Endothelial cell of umbilical vein (primary cell): ENCODE results near the gene RNF6. TPM values are rescaled to one million over a fixed set of nuclear protein-coding genes. Genes with fewer than 3 reads are reported as not detected.
A peak's percentile ranks its signal among the peaks of the same experiment; 100 is the strongest.

ENCODE experiments used
- BruUV-seq: library from RNA; stranded (reverse); fragments of 400-500 nt; replicated peaks from 2 replicates; lab custom pipeline; 2021; lab: Mats Ljungman, UMichigan
- CTCF ChIA-PET: fragments of 300-600, 350-600 bp; sonication (Branson Sonifier 250); formaldehyde crosslinking; loops from one replicate; lab custom pipeline; 2021; ENCODE audit warnings: antibody characterized with exemption, inconsistent platforms; lab: Charles Lee
- POLR2A ChIA-PET: fragments of 300-600, 350-600 bp; sonication (Branson Sonifier 250); formaldehyde crosslinking; loops from one replicate; lab custom pipeline; 2021; ENCODE audit warnings: antibody characterized with exemption, inconsistent platforms; lab: Charles Lee
- DNase-seq: peaks from one replicate; pipeline ENCODE4 v3.0.0-alpha.2; 2011; ENCODE audit warnings: low read depth, low spot score
- FAIRE-seq: peaks from 2 replicates; lab custom pipeline; 2011; peaks lifted over from hg19 to GRCh38; lab: Jason Lieb, UNC
- H2AFZ ChIP-seq: 2 replicates; pipeline ENCODE4 v1.6.0; 2012; ENCODE audit warnings: low read depth, low read length, control low read depth, inconsistent platforms
- H3K27ac ChIP-seq: 2 replicates; pipeline ENCODE4 v1.5.1; 2011; ENCODE audit warnings: low read depth, mild to moderate bottlenecking, control low read depth, low read length, moderate library complexity; ENCODE audit not compliant: insufficient read depth
- H3K27me3 ChIP-seq, 2 experiments: 2 replicates each; pipeline versions ENCODE4 v1.6.0 to v1.6.1; 2011; ENCODE audit warnings: low read length in 2 of 2, mixed read lengths in 1 of 2; ENCODE audit not compliant: control insufficient read depth in 2 of 2, insufficient read depth in 2 of 2
- H3K36me3 ChIP-seq, 2 experiments: 2 replicates in 1 of 2; 3 replicates in 1 of 2; pipeline ENCODE4 v1.5.1; 2011; ENCODE audit warnings: low read length in 2 of 2, mild to moderate bottlenecking in 1 of 2, moderate library complexity in 1 of 2; ENCODE audit not compliant: control insufficient read depth in 2 of 2, insufficient read depth in 2 of 2; ENCODE audit errors: extremely low read depth in 1 of 2
- H3K4me1 ChIP-seq: 3 replicates; pipeline ENCODE4 v1.5.1; 2011; ENCODE audit warnings: mild to moderate bottlenecking, low read length; ENCODE audit not compliant: control insufficient read depth, insufficient read depth; ENCODE audit errors: extremely low read depth
- H3K4me2 ChIP-seq: 2 replicates; pipeline ENCODE4 v1.6.1; 2011; ENCODE audit warnings: low read length, control low read depth, mixed read lengths; ENCODE audit not compliant: insufficient read depth
- H3K4me3 ChIP-seq, 3 experiments: fragments of 200-600 bp in 1 of 3; sonication (generic), shearing (Covaris generic) in 1 of 3; replicated peaks in 1 of 3; 2 replicates each; pipeline ENCODE4 v1.5.1; 2011 to 2016; ENCODE audit warnings: control low read depth in 3 of 3, low read length in 3 of 3, mild to moderate bottlenecking in 2 of 3, inconsistent platforms in 1 of 3, low read depth in 1 of 3, moderate library complexity in 1 of 3; ENCODE audit not compliant: insufficient read depth in 1 of 3
- H3K79me2 ChIP-seq: 2 replicates; pipeline ENCODE4 v1.6.0; 2012; ENCODE audit warnings: low read length, inconsistent platforms; ENCODE audit not compliant: control insufficient read depth, insufficient read depth
- H3K9ac ChIP-seq: replicated peaks from 2 replicates; pipeline ENCODE3; 2011; ENCODE audit warnings: low read length, control low read depth; ENCODE audit not compliant: insufficient read depth; ENCODE audit errors: extremely low read depth
- H3K9me1 ChIP-seq: replicated peaks from 3 replicates; pipeline ENCODE4 v1.6.0; 2011; ENCODE audit warnings: mild to moderate bottlenecking, low read length; ENCODE audit not compliant: control insufficient read depth, insufficient read depth; ENCODE audit errors: extremely low read depth
- H3K9me3 ChIP-seq: replicated peaks from 2 replicates; pipeline ENCODE4 v1.5.1; 2012; ENCODE audit warnings: low read length, inconsistent platforms; ENCODE audit not compliant: control insufficient read depth, insufficient read depth
- H4K20me1 ChIP-seq: replicated peaks from 2 replicates; pipeline ENCODE3; 2011; ENCODE audit warnings: mild to moderate bottlenecking, low read length; ENCODE audit not compliant: control insufficient read depth, insufficient read depth; ENCODE audit errors: extremely low read depth
- GATA2 ChIP-seq: IDR thresholded peaks from 2 replicates; pipeline ENCODE4 v1.7.0; 2011; ENCODE audit warnings: low read depth, mild to moderate bottlenecking, moderate library complexity, mixed read lengths, low read length; ENCODE audit not compliant: insufficient read length, insufficient read depth
- MAX ChIP-seq: IDR thresholded peaks from 2 replicates; pipeline ENCODE4 v1.6.1; 2011; ENCODE audit not compliant: insufficient read depth, insufficient read length
- MYC ChIP-seq: IDR thresholded peaks from one replicate; pipeline ENCODE4 v1.6.1; 2011; ENCODE audit warnings: mild to moderate bottlenecking, low read depth, low read length
- POLR2A ChIP-seq: IDR thresholded peaks from 2 replicates; pipeline ENCODE4 v1.6.1; 2012; ENCODE audit warnings: low read depth, mild to moderate bottlenecking, control low read depth, low read length
- POLR2AphosphoS5 ChIP-seq: IDR thresholded peaks from 2 replicates; pipeline ENCODE4 v1.6.1; 2012; ENCODE audit warnings: low read depth, mild to moderate bottlenecking, control low read depth, low read length, moderate library complexity; ENCODE audit not compliant: insufficient read depth
- dilution Hi-C: fragments of 300-500 bp; cut with MboI; formaldehyde crosslinking; loops from one replicate; pipeline ENCODE4 v1.15.0; 2019; ENCODE audit warnings: low sequenced_read_pairs; ENCODE audit not compliant: extremely low pct_ligation_motif_present
- intact Hi-C: fragments of 100-400 bp; cut with micrococcal nuclease; formaldehyde crosslinking; loops from one replicate; pipeline ENCODE4 v1.10.0; 2022
- polyA plus RNA-seq, 4 experiments: library from polyadenylated mRNA; depleted of rRNA in 3 of 4; stranded (reverse) in 3 of 4; unstranded in 1 of 4; fragments of >200 nt; gene quantifications; 2 replicates each; pipeline versions ENCODE4 v1.2.1 to v1.2.3, GENCODE V29; 2011 to 2012; ENCODE audit warnings: missing spikeins in 1 of 4
- total RNA-seq: library from RNA; stranded (reverse); gene quantifications from 2 replicates; pipeline ENCODE4 v1.2.3, GENCODE V29; 2021
- TF ChIP-seq, protein P1 (sequence below), 2 donors: IDR thresholded peaks; 1 replicate in 1 of 2; 2 replicates in 1 of 2; pipeline ENCODE4 v1.5.1; 2011; ENCODE audit warnings: low read length in 2 of 2, mild to moderate bottlenecking in 2 of 2, moderate library complexity in 2 of 2, control low read depth in 1 of 2, inconsistent platforms in 1 of 2, low read depth in 1 of 2; ENCODE audit not compliant: insufficient read depth in 1 of 2; ENCODE audit errors: extremely low read depth in 1 of 2

Gene RNF6
- total and polyA plus RNA-seq, 2 donors (not counting 3 experiments of a cell fraction or from before 2014, with no cell fraction given), result 12.7 to 36.4 TPM

GRCh38 chr13:26186118-26186870 is 35.8 kb downstream of the RNF6 start:
- H3K9me3 ChIP-seq, result no peaks in the 10 kb centered on the region
- ChIA-PET POLR2A (interaction anchor here (0.7 to 2.2 kb wide), 5 partner anchors 36 to 820 kb away, joined by 3 to 7 read pairs (median 3); partner anchors contain the start of gene RNF6), CTCF (interaction anchor here (0.7 to 7.0 kb wide), 23 partner anchors 12 to 744 kb away, joined by 3 to 473 read pairs (median 5); partner anchors contain the start of gene RNF6)
- dilution Hi-C loops (no loop called here), intact Hi-C loops (loop anchor here (1.0 to 2.0 kb wide), 5 partner anchors 35 to 744 kb away; partner anchors contain the start of genes CDK8 and WASF3)
- peak overlapping the region; percentile 94 for H3K4me2 ChIP-seq
- H3K27ac ChIP-seq, result no peak overlapping the region
- H3K4me3 ChIP-seq, result peak overlapping the region; percentile 40 to 83 (median 71)
- peaks cover 11% of the 10 kb centered on the region for H3K4me1 ChIP-seq
- H4K20me1 ChIP-seq, result no peaks in the 10 kb centered on the region
- no TSS peak for BruUV-seq
- H3K27me3 ChIP-seq, result peaks cover 0 to 3% of the 10 kb centered on the region in 2 experiments
- peak overlapping the region; percentile 55 for H3K9ac ChIP-seq
- H3K36me3 ChIP-seq, result no peaks in the 10 kb centered on the region
- H3K9me1 ChIP-seq, result no peaks in the 10 kb centered on the region
- no peaks in the 10 kb centered on the region for H3K79me2 ChIP-seq
- peak; percentile 86 for FAIRE-seq
- DNase-seq, result peak; percentile 92
- peak overlapping the region; percentile 97 for H2AFZ ChIP-seq
- TF ChIP-seq POLR2AphosphoS5 (peak; percentile 39), MYC (no peak), POLR2A (peak; percentile 51), GATA2 (no peak), MAX (peak; percentile 58)
- TF ChIP-seq, protein P1, sequence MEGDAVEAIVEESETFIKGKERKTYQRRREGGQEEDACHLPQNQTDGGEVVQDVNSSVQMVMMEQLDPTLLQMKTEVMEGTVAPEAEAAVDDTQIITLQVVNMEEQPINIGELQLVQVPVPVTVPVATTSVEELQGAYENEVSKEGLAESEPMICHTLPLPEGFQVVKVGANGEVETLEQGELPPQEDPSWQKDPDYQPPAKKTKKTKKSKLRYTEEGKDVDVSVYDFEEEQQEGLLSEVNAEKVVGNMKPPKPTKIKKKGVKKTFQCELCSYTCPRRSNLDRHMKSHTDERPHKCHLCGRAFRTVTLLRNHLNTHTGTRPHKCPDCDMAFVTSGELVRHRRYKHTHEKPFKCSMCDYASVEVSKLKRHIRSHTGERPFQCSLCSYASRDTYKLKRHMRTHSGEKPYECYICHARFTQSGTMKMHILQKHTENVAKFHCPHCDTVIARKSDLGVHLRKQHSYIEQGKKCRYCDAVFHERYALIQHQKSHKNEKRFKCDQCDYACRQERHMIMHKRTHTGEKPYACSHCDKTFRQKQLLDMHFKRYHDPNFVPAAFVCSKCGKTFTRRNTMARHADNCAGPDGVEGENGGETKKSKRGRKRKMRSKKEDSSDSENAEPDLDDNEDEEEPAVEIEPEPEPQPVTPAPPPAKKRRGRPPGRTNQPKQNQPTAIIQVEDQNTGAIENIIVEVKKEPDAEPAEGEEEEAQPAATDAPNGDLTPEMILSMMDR (IDR thresholded peaks at IDR 0.05; ENCODE audit: extremely low read depth in 1 of 2, insufficient read depth in 1 of 2, low read depth in 1 of 2, low read length in 2 of 2), result peak; percentile 43 to 68
